Kidney capillary endothelial cell (primary cell): ENCODE data around the gene ACSL1.
"Not testable (repeated sequence)": the region's sequence is repeated elsewhere in the genome, so short reads cannot be mapped to it uniquely, and the experiment has no call there.

ENCODE experiments used
- DNase-seq: peaks from one replicate; pipeline ENCODE4 v3.0.0-alpha.2; 2018; ENCODE audit warnings: low spot score

ACSL1 gene

GRCh38 chr4:184785813-184786212, 40.0 kb downstream of the ACSL1 start:
- DNase-seq: no peak

GRCh38 chr4:184784628-184785257, 41.0 kb downstream of the ACSL1 start:
- no peak for DNase-seq

- no peak for DNase-seq
These were observed 42.9 kb downstream of the ACSL1 start for GRCh38 chr4:184782731-184783373.

GRCh38 chr4:184779160-184779559, 46.6 kb downstream of the ACSL1 start:
- not testable (repeated sequence) for DNase-seq

GRCh38 chr4:184778325-184778724, 47.4 kb downstream of the ACSL1 start:
- no peak for DNase-seq

- DNase-seq: no peak
These were observed 48.9 kb downstream of the ACSL1 start for GRCh38 chr4:184776821-184777220.

- no peak for DNase-seq
These were observed 49.8 kb downstream of the ACSL1 start for GRCh38 chr4:184775854-184776555.

- DNase-seq: no peak
These were observed 51.6 kb downstream of the ACSL1 start for GRCh38 chr4:184774152-184774551.

- DNase-seq: no peak
These were observed 54.4 kb downstream of the ACSL1 start for GRCh38 chr4:184771416-184771815.

GRCh38 chr4:184769141-184769765, 56.5 kb downstream of the ACSL1 start:
- DNase-seq: no peak

- no peak for DNase-seq
These were observed 57.5 kb downstream of the ACSL1 start for GRCh38 chr4:184768296-184768695.

- no peak for DNase-seq
These were observed 59.3 kb downstream of the ACSL1 start for GRCh38 chr4:184766446-184766845.

GRCh38 chr4:184765473-184766340, 60.1 kb downstream of the ACSL1 start:
- no peak for DNase-seq

- DNase-seq: no peak
These were observed 61.2 kb downstream of the ACSL1 start for GRCh38 chr4:184764601-184765000.

GRCh38 chr4:184763150-184763780, 62.5 kb downstream of the ACSL1 start:
- no peak for DNase-seq

- DNase-seq: no peak
These were observed 63.7 kb downstream of the ACSL1 start for GRCh38 chr4:184762100-184762499.

GRCh38 chr4:184760681-184761080, 65.1 kb downstream of the ACSL1 start:
- DNase-seq: no peak

- no peak for DNase-seq
These were observed 68.0 kb downstream of the ACSL1 start for GRCh38 chr4:184757810-184758209.

- DNase-seq: no peak
These were observed 69.4 kb downstream of the ACSL1 start for GRCh38 chr4:184756399-184756798.

GRCh38 chr4:184755278-184755677, 70.5 kb downstream of the ACSL1 start:
- DNase-seq: no peak

GRCh38 chr4:184752496-184753275, 73.1 kb downstream of the ACSL1 start:
- no peak for DNase-seq
